K562 (cell line): Measurements from ENCODE around the gene QRICH1. TPM values are rescaled to one million over a fixed set of nuclear protein-coding genes. Genes with fewer than 3 reads are reported as not detected.
A peak's percentile ranks its signal among the peaks of the same experiment; 100 is the strongest.

Experiments used
- ATAC-seq: fragments of 200-7000 bp; cut with Tn5 transposase; 3 replicates; pipeline ENCODE4 v1.9.1; 2020; ENCODE audit warnings: moderate library complexity
- BruUV-seq: library from RNA; stranded (reverse); fragments of 400-500 nt; replicated peaks from 2 replicates; lab custom pipeline; 2021; lab: Mats Ljungman, UMichigan
- CTCF ChIA-PET: fragments of 300-600 bp; formaldehyde crosslinking; extraction: SDS; loops from one replicate; lab custom pipeline; 2021; ENCODE audit warnings: low intra/inter-chr PET ratio; lab: Yijun Ruan, JAX
- POLR2A ChIA-PET: fragments of 300-600, 350-650 bp; sonication (Branson Sonifier 250); formaldehyde crosslinking; extraction: SDS; loops from one replicate; lab custom pipeline; 2021; ENCODE audit warnings: antibody characterized with exemption, inconsistent platforms; lab: Yijun Ruan, JAX
- DNase-seq, 4 experiments: peaks; one replicate each; pipeline versions ENCODE4 v3.0.0 to v3.0.0-alpha.2; 2011 to 2018; ENCODE audit warnings: low spot score in 3 of 4, mixed read lengths in 3 of 4; ENCODE audit errors: extremely low read depth in 1 of 4
- FAIRE-seq: peaks from 2 replicates; lab custom pipeline; 2011; peaks lifted over from hg19 to GRCh38; lab: Jason Lieb, UNC
- H2AFZ ChIP-seq: 2 replicates; pipeline ENCODE4 v1.6.0; 2011; ENCODE audit warnings: low read depth, low read length, control low read depth, inconsistent platforms
- H3K27ac ChIP-seq: fragments of 200-600 bp; 3 replicates; pipeline ENCODE4 v1.8.0; 2011; ENCODE audit warnings: low read depth, mild to moderate bottlenecking, control low read depth, inconsistent platforms, low read length, moderate library complexity, mixed read lengths; ENCODE audit errors: extremely low read depth
- H3K27me3 ChIP-seq, 2 experiments: fragments of 300-600 bp in 1 of 2; 2 replicates in 1 of 2; 3 replicates in 1 of 2; pipeline versions ENCODE4 v1.6.0 to v1.8.0; 2011; ENCODE audit warnings: inconsistent platforms in 2 of 2, low read length in 2 of 2, mild to moderate bottlenecking in 1 of 2, mixed read lengths in 1 of 2, moderate library complexity in 1 of 2; ENCODE audit not compliant: control insufficient read depth in 2 of 2, insufficient read depth in 2 of 2
- H3K36me3 ChIP-seq: fragments of 300-600 bp; 3 replicates; pipeline ENCODE4 v1.8.0; 2011; ENCODE audit warnings: mild to moderate bottlenecking, low read length, inconsistent platforms; ENCODE audit not compliant: control insufficient read depth, insufficient read depth
- H3K4me1 ChIP-seq, 2 experiments: fragments of 200-600 bp in 1 of 2; replicated peaks in 1 of 2; 2 replicates in 1 of 2; 3 replicates in 1 of 2; pipeline versions ENCODE4 v1.5.1 to v1.8.0; 2011; ENCODE audit warnings: inconsistent platforms in 2 of 2, low read length in 2 of 2, mild to moderate bottlenecking in 1 of 2, mixed read lengths in 1 of 2, moderate library complexity in 1 of 2; ENCODE audit not compliant: control insufficient read depth in 2 of 2, insufficient read depth in 2 of 2
- H3K4me2 ChIP-seq: 2 replicates; pipeline ENCODE4 v1.6.1; 2011; ENCODE audit warnings: low read length, control low read depth, inconsistent platforms, mixed read lengths; ENCODE audit not compliant: insufficient read depth
- H3K4me3 ChIP-seq: fragments of 200-600 bp; sonication (generic), shearing (Covaris generic); 2 replicates; pipeline ENCODE4 v1.5.1; 2016; ENCODE audit warnings: control low read depth, inconsistent platforms
- H3K79me2 ChIP-seq: fragments of 200-600 bp; 3 replicates; pipeline ENCODE4 v1.8.0; 2011; ENCODE audit warnings: low read length, inconsistent platforms; ENCODE audit not compliant: control insufficient read depth, insufficient read depth
- H3K9ac ChIP-seq, 2 experiments: 2 replicates each; pipeline versions ENCODE4 v1.6.0 to v1.6.1; 2011; ENCODE audit warnings: low read depth in 2 of 2, low read length in 2 of 2, control low read depth in 1 of 2, inconsistent platforms in 1 of 2, mild to moderate bottlenecking in 1 of 2, mixed read lengths in 1 of 2; ENCODE audit not compliant: insufficient read depth in 1 of 2
- H3K9me1 ChIP-seq: one replicate; pipeline ENCODE4 v1.6.0; 2011; ENCODE audit warnings: inconsistent platforms, mild to moderate bottlenecking, low read length, moderate library complexity; ENCODE audit not compliant: control insufficient read depth, insufficient read depth
- H3K9me3 ChIP-seq: replicated peaks from 2 replicates; pipeline ENCODE4 v1.5.1; 2011; ENCODE audit warnings: low read depth, low read length, inconsistent platforms; ENCODE audit not compliant: control insufficient read depth, insufficient read depth
- H4K20me1 ChIP-seq: replicated peaks from 2 replicates; pipeline ENCODE4 v1.6.1; 2011; ENCODE audit warnings: low read length, inconsistent platforms, mixed read lengths; ENCODE audit not compliant: control insufficient read depth, insufficient read depth
- CCAR2 ChIP-seq: fragments of 200-400 bp; formaldehyde crosslinking; IDR thresholded peaks from 2 replicates; pipeline ENCODE4 v1.6.1; 2017; ENCODE audit warnings: mild to moderate bottlenecking, low read depth, low read length
- EP400 ChIP-seq: fragments of 450-650 bp; IDR thresholded peaks from 2 replicates; pipeline ENCODE4 v1.6.1; 2017; ENCODE audit warnings: antibody characterized with exemption, mild to moderate bottlenecking, moderate library complexity
- ESRRB ChIP-seq: fragments of 250-450 bp; sonication (Bioruptor Pico); IDR thresholded peaks from 2 replicates; pipeline ENCODE4 v1.5.0; 2020; ENCODE audit warnings: mild to moderate bottlenecking, moderate library complexity, borderline replicate concordance
- ILF3 ChIP-seq: fragments of 450-650 bp; IDR thresholded peaks from 2 replicates; pipeline ENCODE4 v1.6.1; 2018; ENCODE audit warnings: antibody characterized with exemption, mild to moderate bottlenecking, moderate library complexity, borderline replicate concordance
- SPI1 ChIP-seq: IDR thresholded peaks from 2 replicates; pipeline ENCODE4 v1.6.1; 2011; ENCODE audit warnings: low read depth, low read length, control low read depth, borderline replicate concordance
- WGBS: fragments of 100-300 bp; shearing (Covaris generic); methylation state at CpG from one replicate; pipeline ENCODE4 v1.1.6; 2016; ENCODE audit warnings: low coverage, mixed read lengths; ENCODE audit not compliant: insufficient coverage; ENCODE audit errors: missing lambda C conversion rate; 5-methylcytosine and 5-hydroxymethylcytosine counted together
- in situ Hi-C: fragments of 300-500 bp; cut with MboI; formaldehyde crosslinking; loops from 4 replicates; pipeline ENCODE4 v1.15.0; 2018; ENCODE audit warnings: inconsistent platforms, mixed read lengths
- intact Hi-C: fragments of 100-400 bp; cut with micrococcal nuclease; formaldehyde crosslinking; loops from 2 replicates; pipeline ENCODE4 v1.14.2; 2022
- polyA plus RNA-seq, 8 experiments: library from polyadenylated mRNA; depleted of rRNA in 4 of 8; stranded (reverse) in 5 of 8; unstranded in 3 of 8; fragments of >200 nt; fragmentation: Nextera tagmentation in 2 of 8; fragmentation: Illumina TruSeq in 1 of 8; extraction: Ambion mirVana in 2 of 8; extraction: Trizol in 1 of 8; gene quantifications; 2 replicates each; pipeline versions ENCODE4 v1.2.1 to v1.2.3, GENCODE V29; 2011 to 2014; ENCODE audit warnings: inconsistent platforms in 1 of 8, missing spikeins in 1 of 8
- total RNA-seq, 7 experiments: library from RNA; depleted of rRNA in 6 of 7; stranded (reverse); fragments of >200 nt in 6 of 7; fragmentation: Illumina TruSeq in 2 of 7; extraction: Trizol in 2 of 7; gene quantifications; 2 replicates each; pipeline versions ENCODE4 v1.2.1 to v1.2.3, GENCODE V29; 2011 to 2021; ENCODE audit warnings: low replicate concordance in 1 of 7
- TF ChIP-seq, protein P1 (sequence below): fragments of 200-600 bp; sonication (generic); IDR thresholded peaks from one replicate; pipeline ENCODE4 v1.6.1; 2012; ENCODE audit warnings: mild to moderate bottlenecking, low read depth, low read length, inconsistent platforms

QRICH1 gene
- total and polyA plus RNA-seq, 9 of the 15 experiments (the other 6 are each of a cell fraction or from before 2014, with no cell fraction given) = 20.1 to 99.2 (median 56.7) TPM

DNA sequence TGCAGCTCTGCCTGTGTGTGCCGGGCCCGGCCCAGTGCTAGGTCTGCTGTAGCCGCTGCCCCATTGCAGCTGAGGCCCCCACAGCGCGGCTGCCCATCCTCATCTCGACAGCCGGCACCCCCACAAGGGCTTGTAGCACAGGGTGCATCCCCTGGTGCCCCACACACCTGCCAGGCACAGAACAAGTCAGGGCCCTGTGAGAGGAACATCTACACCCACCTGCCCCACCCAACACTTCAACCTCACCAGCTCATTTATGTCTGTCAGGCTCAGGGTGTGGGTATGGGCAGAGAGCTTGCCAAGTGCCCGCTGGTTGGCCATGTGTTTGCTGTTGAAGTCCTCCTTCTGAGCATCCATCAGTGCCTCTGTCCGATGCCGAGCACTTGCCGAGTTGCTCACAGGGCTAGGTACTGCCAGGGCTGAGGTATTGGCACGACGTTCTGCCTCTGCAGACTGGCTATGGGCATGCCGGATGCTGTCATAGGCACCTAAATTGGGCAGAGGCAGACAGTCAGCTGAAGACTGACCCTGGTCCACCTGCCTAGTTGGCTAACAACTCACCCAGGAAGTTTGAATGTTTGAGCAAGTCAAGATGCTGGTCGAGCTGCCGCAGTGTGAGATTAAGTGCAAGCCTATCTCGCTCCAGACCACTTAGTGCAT is 29.1 kb upstream of the QRICH1 start:
- 81% methylated on average over 13 of the region's 17 CpGs for WGBS
- intact Hi-C loops = no loop called here
- ATAC-seq (no peak), FAIRE-seq (no peak), DNase-seq (no peak)
- H3K79me2 ChIP-seq = peaks cover 20% of the 10 kb centered on the region
- H3K4me3 ChIP-seq = no peak overlapping the region
- H3K27me3 ChIP-seq = no peaks in the 10 kb centered on the region
- no peaks in the 10 kb centered on the region for H3K9me1 ChIP-seq
- POLR2A ChIA-PET = interaction anchor here (0.5 to 2.1 kb wide), 3 partner anchors 9 to 78 kb away, joined by 3 to 5 read pairs (median 3); partner anchors contain the start of gene LAMB2
- H4K20me1 ChIP-seq = no peaks in the 10 kb centered on the region
- H3K4me2 ChIP-seq = no peak overlapping the region
- H3K9ac ChIP-seq = peak overlapping the region in 1 of 2 experiments; percentile 64; a peak in 1 of 4 replicates
- peaks cover 15% of the 10 kb centered on the region; the same call in 2 of the 3 replicates for H3K36me3 ChIP-seq
- H3K27ac ChIP-seq = no peak overlapping the region
- peaks cover 9 to 39% of the 10 kb centered on the region in 2 experiments; a peak in 4 of 5 replicates for H3K4me1 ChIP-seq
- in situ Hi-C loops = no loop called here
- H2AFZ ChIP-seq = no peak overlapping the region
- BruUV-seq = no TSS peak
- CTCF ChIA-PET = no interaction called here
- no peaks in the 10 kb centered on the region for H3K9me3 ChIP-seq
- TF ChIP-seq SPI1 (no peak), ILF3 (no peak), EP400 (no peak), CCAR2 (no peak), ESRRB (CRISPR knock-in tag) (no peak)
- TF ChIP-seq, protein P1, sequence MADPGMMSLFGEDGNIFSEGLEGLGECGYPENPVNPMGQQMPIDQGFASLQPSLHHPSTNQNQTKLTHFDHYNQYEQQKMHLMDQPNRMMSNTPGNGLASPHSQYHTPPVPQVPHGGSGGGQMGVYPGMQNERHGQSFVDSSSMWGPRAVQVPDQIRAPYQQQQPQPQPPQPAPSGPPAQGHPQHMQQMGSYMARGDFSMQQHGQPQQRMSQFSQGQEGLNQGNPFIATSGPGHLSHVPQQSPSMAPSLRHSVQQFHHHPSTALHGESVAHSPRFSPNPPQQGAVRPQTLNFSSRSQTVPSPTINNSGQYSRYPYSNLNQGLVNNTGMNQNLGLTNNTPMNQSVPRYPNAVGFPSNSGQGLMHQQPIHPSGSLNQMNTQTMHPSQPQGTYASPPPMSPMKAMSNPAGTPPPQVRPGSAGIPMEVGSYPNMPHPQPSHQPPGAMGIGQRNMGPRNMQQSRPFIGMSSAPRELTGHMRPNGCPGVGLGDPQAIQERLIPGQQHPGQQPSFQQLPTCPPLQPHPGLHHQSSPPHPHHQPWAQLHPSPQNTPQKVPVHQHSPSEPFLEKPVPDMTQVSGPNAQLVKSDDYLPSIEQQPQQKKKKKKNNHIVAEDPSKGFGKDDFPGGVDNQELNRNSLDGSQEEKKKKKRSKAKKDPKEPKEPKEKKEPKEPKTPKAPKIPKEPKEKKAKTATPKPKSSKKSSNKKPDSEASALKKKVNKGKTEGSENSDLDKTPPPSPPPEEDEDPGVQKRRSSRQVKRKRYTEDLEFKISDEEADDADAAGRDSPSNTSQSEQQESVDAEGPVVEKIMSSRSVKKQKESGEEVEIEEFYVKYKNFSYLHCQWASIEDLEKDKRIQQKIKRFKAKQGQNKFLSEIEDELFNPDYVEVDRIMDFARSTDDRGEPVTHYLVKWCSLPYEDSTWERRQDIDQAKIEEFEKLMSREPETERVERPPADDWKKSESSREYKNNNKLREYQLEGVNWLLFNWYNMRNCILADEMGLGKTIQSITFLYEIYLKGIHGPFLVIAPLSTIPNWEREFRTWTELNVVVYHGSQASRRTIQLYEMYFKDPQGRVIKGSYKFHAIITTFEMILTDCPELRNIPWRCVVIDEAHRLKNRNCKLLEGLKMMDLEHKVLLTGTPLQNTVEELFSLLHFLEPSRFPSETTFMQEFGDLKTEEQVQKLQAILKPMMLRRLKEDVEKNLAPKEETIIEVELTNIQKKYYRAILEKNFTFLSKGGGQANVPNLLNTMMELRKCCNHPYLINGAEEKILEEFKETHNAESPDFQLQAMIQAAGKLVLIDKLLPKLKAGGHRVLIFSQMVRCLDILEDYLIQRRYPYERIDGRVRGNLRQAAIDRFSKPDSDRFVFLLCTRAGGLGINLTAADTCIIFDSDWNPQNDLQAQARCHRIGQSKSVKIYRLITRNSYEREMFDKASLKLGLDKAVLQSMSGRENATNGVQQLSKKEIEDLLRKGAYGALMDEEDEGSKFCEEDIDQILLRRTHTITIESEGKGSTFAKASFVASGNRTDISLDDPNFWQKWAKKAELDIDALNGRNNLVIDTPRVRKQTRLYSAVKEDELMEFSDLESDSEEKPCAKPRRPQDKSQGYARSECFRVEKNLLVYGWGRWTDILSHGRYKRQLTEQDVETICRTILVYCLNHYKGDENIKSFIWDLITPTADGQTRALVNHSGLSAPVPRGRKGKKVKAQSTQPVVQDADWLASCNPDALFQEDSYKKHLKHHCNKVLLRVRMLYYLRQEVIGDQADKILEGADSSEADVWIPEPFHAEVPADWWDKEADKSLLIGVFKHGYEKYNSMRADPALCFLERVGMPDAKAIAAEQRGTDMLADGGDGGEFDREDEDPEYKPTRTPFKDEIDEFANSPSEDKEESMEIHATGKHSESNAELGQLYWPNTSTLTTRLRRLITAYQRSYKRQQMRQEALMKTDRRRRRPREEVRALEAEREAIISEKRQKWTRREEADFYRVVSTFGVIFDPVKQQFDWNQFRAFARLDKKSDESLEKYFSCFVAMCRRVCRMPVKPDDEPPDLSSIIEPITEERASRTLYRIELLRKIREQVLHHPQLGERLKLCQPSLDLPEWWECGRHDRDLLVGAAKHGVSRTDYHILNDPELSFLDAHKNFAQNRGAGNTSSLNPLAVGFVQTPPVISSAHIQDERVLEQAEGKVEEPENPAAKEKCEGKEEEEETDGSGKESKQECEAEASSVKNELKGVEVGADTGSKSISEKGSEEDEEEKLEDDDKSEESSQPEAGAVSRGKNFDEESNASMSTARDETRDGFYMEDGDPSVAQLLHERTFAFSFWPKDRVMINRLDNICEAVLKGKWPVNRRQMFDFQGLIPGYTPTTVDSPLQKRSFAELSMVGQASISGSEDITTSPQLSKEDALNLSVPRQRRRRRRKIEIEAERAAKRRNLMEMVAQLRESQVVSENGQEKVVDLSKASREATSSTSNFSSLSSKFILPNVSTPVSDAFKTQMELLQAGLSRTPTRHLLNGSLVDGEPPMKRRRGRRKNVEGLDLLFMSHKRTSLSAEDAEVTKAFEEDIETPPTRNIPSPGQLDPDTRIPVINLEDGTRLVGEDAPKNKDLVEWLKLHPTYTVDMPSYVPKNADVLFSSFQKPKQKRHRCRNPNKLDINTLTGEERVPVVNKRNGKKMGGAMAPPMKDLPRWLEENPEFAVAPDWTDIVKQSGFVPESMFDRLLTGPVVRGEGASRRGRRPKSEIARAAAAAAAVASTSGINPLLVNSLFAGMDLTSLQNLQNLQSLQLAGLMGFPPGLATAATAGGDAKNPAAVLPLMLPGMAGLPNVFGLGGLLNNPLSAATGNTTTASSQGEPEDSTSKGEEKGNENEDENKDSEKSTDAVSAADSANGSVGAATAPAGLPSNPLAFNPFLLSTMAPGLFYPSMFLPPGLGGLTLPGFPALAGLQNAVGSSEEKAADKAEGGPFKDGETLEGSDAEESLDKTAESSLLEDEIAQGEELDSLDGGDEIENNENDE = no peak
